Dedifferentiated amniotic fluid mesenchymal stem cell (primary cell): ENCODE measurements around the gene CERT1.
A peak's percentile ranks its signal among the peaks of the same experiment; 100 is the strongest.
"Not testable (repeated sequence)": the region's sequence is repeated elsewhere in the genome, so short reads cannot be mapped to it uniquely, and the experiment has no call there.

Experiments
- DNase-seq: peaks from one replicate; pipeline ENCODE4 v3.0.0-alpha.2; 2016; ENCODE audit errors: extremely low spot score

Gene CERT1

GRCh38 chr5:75342836-75343235 lies 168.6 kb downstream of the CERT1 start:
- DNase-seq = no peak

GRCh38 chr5:75341934-75342333 lies 169.5 kb downstream of the CERT1 start:
- no peak for DNase-seq

GRCh38 chr5:75340714-75341478 lies 170.5 kb downstream of the CERT1 start:
- no peak for DNase-seq

- no peak for DNase-seq
These were observed 173.0 kb downstream of the CERT1 start for GRCh38 chr5:75338408-75338807.

GRCh38 chr5:75337366-75338021 lies 173.9 kb downstream of the CERT1 start:
- no peak for DNase-seq

GRCh38 chr5:75336615-75337336 lies 174.7 kb downstream of the CERT1 start, which contains the start of gene HMGCR:
Gene HMGCR, plus strand, starts transcription at chr5:75337220. Its CDS starts 5,386 bp downstream, at chr5:75342606.
- peak; percentile 100 for DNase-seq

GRCh38 chr5:75335952-75336614 lies 175.3 kb downstream of the CERT1 start:
- peak; percentile 88 for DNase-seq

- no peak for DNase-seq
These were observed 175.9 kb downstream of the CERT1 start for GRCh38 chr5:75335486-75335885.

- DNase-seq = not testable (repeated sequence)
These were observed 177.0 kb downstream of the CERT1 start for GRCh38 chr5:75334413-75334812.

- not testable (repeated sequence) for DNase-seq
These were observed 177.7 kb downstream of the CERT1 start for GRCh38 chr5:75333759-75334158.

- DNase-seq = no peak
These were observed 180.0 kb downstream of the CERT1 start for GRCh38 chr5:75331095-75332090.

- DNase-seq = no peak
These were observed 181.0 kb downstream of the CERT1 start for GRCh38 chr5:75330404-75330803.
